Brain microvascular endothelial cell (primary cell): ENCODE results near the gene GSDME.

ENCODE experiments used
- DNase-seq: peaks from one replicate; pipeline ENCODE4 v3.0.0-alpha.2; 2020
- H3K27ac ChIP-seq: fragments of 250-450 bp; sonication (Bioruptor Pico); 2 replicates; pipeline ENCODE4 v1.5.1; 2020; ENCODE audit warnings: mild to moderate bottlenecking, moderate library complexity
- H3K27me3 ChIP-seq: fragments of 250-450 bp; sonication (Bioruptor Pico); replicated peaks from 2 replicates; pipeline ENCODE4 v1.5.1; 2020; ENCODE audit warnings: mild to moderate bottlenecking
- H3K36me3 ChIP-seq: fragments of 250-450 bp; sonication (Bioruptor Pico); replicated peaks from 2 replicates; pipeline ENCODE4 v1.5.1; 2020; ENCODE audit warnings: mild to moderate bottlenecking
- H3K4me3 ChIP-seq: 2 replicates; pipeline ENCODE4 v1.5.1; 2011; ENCODE audit warnings: low read depth, mild to moderate bottlenecking, control low read depth, low read length, moderate library complexity
- CTCF ChIP-seq: IDR thresholded peaks from 2 replicates; pipeline ENCODE4 v1.5.1; 2011; ENCODE audit warnings: low read depth, mild to moderate bottlenecking, moderate library complexity, low read length, control low read depth, inconsistent platforms; ENCODE audit errors: missing control alignments
- in situ Hi-C: cut with HindIII; loops from 2 replicates; pipeline ENCODE4 v1.10.0; 2017; ENCODE audit warnings: low sequenced_read_pairs, low pct_ligation_motif_present

Gene GSDME

GRCh38 chr7:24716480-24717246, 40.6 kb downstream of the GSDME start:
- no peak for DNase-seq
- H3K4me3 ChIP-seq, result no peak overlapping the region
- no peaks in the 10 kb centered on the region for H3K27me3 ChIP-seq
- in situ Hi-C loops, result no loop called here
- H3K36me3 ChIP-seq, result no peaks in the 10 kb centered on the region
- no peak overlapping the region for H3K27ac ChIP-seq
- no peak for TF ChIP-seq CTCF

DNA sequence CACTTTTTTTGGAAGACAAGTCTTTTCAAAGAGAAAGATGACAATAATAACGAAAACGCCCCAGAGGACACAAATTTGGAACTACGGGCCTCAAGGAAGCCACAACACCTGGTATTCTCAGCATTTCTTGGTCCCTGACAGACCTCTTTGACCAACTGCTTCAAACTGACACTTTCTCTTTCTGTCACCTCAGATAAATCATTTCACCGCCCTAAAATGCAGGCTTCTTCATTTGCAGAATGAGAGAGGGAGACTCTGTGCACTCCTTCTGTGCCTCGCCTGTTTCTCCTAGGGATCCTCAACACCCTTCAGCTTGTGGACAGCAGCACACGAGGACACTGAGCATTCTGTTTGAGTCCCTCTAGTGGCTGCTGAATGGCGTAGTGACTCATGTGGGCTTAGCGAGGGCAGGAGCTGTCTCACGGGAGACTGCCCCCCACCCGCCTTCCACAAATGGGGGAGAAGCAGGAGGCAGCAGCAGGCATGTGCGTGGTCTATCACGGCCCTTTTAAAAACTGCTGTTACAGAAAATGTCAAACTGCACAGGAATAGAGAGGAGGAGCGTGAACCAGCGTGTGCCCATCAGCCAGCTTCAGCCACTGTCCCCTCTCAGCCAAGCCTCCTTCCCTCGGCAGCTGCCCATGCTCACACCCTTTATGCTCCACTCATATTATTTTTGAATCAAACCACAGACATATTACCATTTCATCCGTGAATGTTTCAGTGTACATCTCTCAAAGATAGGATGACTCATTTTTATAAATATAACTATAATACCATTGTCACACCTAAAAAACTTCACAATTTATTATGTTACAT, 41.4 kb downstream of the GSDME start:
- Histone ChIP-seq H3K27me3 (no peaks in the 10 kb centered on the region), H3K4me3 (no peak overlapping the region), H3K36me3 (no peaks in the 10 kb centered on the region), H3K27ac (no peak overlapping the region)
- DNase-seq, result peak; percentile 40
- in situ Hi-C loops, result no loop called here
- peak; percentile 78 for TF ChIP-seq CTCF

GRCh38 chr7:24715171-24715570, 42.1 kb downstream of the GSDME start:
- Histone ChIP-seq H3K4me3 (no peak overlapping the region), H3K27me3 (no peaks in the 10 kb centered on the region), H3K27ac (no peak overlapping the region), H3K36me3 (no peaks in the 10 kb centered on the region)
- TF ChIP-seq CTCF, result no peak
- in situ Hi-C loops, result no loop called here
- DNase-seq, result no peak

GRCh38 chr7:24714676-24715010, 42.6 kb downstream of the GSDME start:
- no peaks in the 10 kb centered on the region for H3K27me3 ChIP-seq
- DNase-seq, result no peak
- H3K36me3 ChIP-seq, result no peaks in the 10 kb centered on the region
- in situ Hi-C loops, result no loop called here
- no peak overlapping the region for H3K4me3 ChIP-seq
- no peak overlapping the region for H3K27ac ChIP-seq
- no peak for TF ChIP-seq CTCF

DNA sequence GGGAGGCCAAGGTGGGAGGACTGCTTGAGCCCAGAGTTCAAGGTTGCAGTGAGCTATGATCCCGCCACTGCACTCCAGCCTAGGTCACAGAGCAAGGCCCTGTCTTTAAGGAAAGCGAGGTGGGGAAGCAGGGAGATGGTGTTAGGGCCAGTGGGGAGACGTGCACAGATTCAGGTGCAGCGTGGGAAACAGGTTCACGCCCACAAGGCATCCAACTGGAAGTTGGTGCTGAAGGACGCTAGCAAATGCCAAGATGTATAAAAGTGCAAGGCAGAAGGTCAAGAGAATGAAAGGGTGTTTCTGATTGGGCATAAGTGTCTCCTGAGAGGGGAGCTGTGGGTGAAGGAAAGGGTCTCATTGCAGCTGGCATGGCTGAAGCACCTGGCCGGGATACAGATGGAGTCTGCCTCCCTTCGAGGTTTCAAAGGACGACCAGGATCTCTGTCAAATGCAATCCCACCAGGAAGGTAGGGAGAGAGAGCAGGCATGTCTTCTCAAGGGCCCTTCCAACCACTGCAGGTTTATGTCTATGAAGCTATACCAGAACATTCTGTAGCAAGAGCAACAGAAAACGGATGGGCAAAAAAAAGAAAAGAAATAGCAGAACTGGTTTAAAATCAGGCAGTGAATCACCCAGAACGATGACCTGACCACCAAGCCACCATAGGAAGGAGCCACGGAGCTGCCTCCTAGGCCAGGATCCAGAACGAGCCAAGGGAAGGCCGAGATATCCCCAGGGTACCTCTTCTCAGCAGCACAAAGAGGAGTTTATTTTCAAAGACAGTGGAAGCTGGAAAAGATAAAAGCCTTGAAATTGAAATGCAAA, 43.2 kb downstream of the GSDME start:
- DNase-seq, result no peak
- in situ Hi-C loops, result no loop called here
- Histone ChIP-seq H3K4me3 (no peak overlapping the region), H3K27me3 (no peaks in the 10 kb centered on the region), H3K27ac (no peak overlapping the region), H3K36me3 (no peaks in the 10 kb centered on the region)
- TF ChIP-seq CTCF, result no peak
